Loucy (cell line): ENCODE results near the gene GALNT11.

Source experiments
- EZH2phosphoT487 ChIP-seq: fragments of 200-600 bp; IDR thresholded peaks from 2 replicates; pipeline ENCODE4 v1.6.1; 2018; ENCODE audit warnings: antibody characterized with exemption, mild to moderate bottlenecking, moderate library complexity, borderline replicate concordance
- TF ChIP-seq, protein P1 (sequence below): fragments of 200-600 bp; sonication (generic); conservative IDR thresholded peaks from 2 replicates; pipeline ENCODE4 v1.5.1; 2014; ENCODE audit warnings: mild to moderate bottlenecking, antibody characterized with exemption, low read length

DNA sequence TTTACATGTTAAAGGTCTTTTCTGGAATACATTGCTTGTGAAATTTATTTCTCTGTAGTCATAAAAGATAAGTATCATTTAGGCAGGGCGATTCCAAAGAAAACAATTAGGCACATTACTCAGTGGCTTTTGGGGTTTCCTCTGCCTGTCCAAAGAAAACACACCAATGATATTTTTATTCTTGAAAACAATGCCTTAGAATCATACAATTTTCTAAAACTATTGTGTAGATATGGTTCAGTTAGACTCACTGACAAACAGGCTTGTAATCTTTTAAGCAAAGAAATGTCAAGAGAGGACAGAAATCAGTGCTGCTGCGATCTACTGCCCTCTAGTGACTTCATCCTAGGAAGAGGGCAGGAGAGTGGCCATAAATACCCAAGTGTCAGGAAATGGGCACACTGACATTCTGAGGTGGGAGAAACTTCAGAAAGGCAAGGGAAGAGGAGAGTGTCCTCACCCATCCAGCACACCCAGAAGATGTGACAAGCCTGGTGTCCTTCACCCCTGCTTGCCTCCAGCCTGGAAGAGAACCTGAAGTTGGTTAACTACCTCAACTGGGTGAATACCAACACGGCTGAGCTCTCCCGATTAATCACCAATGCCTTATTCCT lies 120.5 kb downstream of the GALNT11 start:
- TF ChIP-seq, protein P1, sequence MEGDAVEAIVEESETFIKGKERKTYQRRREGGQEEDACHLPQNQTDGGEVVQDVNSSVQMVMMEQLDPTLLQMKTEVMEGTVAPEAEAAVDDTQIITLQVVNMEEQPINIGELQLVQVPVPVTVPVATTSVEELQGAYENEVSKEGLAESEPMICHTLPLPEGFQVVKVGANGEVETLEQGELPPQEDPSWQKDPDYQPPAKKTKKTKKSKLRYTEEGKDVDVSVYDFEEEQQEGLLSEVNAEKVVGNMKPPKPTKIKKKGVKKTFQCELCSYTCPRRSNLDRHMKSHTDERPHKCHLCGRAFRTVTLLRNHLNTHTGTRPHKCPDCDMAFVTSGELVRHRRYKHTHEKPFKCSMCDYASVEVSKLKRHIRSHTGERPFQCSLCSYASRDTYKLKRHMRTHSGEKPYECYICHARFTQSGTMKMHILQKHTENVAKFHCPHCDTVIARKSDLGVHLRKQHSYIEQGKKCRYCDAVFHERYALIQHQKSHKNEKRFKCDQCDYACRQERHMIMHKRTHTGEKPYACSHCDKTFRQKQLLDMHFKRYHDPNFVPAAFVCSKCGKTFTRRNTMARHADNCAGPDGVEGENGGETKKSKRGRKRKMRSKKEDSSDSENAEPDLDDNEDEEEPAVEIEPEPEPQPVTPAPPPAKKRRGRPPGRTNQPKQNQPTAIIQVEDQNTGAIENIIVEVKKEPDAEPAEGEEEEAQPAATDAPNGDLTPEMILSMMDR: peak; percentile 70
- TF ChIP-seq EZH2phosphoT487: no peak
